Measurements from ENCODE around the gene ZNF516.

The ZNF516 gene

DNA sequence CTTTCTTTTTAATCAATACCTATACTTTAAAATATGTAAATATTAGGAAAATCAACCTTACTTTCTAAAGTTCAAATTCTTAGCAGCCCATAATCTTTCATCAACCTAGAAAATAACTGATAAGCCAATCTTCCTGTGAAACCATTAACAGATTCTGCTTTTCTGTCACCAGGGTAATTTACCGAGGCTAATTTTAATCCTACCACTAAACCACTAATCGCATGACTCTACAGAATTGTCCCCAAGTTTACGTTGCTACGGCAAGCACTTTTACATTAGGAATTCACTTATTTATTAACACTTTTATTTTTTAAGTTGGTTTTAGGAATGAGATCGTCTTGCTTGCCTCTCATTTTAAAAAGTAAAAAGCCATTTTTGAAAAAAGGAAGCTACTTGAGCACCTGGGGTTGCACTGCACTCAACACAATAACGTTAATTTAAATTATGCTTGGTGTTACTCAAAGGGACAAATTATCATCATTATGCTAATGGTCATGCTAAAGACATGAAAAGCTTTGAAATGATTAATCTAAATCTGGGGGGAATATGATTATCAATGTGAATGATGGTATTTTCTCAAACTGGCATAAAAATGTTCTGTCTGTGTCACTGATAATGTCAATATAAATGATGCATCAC is 10.2 kb downstream of the ZNF516 start:
- no peak overlapping the region for H3K4me3 ChIP-seq (ENCODE audit: low read depth, low read length)
- TF ChIP-seq CTCF (IDR thresholded peaks at IDR 0.05; ENCODE audit: low read depth, low read length): no peak

DNA sequence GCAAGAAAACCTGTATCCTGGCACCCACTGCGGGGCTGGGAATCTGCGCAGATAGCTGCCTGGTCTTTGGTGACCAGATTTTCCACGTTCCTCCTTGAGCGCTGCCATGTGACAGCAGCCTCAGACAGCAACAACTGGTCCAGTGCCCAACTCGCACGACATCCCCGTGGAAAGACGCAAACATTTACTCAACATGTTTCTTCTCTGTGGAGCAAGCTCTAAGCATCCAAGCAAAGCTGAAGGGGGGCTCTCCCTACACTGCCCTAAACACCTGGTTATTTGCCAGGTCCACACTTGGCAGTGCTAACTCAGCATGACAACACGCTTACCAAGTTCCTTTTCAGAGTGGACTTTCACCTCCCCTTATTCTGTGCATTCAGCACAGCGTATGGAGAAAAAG is 11.3 kb downstream of the ZNF516 start:
- H3K4me3 ChIP-seq (ENCODE audit: low read depth, low read length): no peak overlapping the region
- TF ChIP-seq CTCF (IDR thresholded peaks at IDR 0.05; ENCODE audit: low read depth, low read length): no peak

DNA sequence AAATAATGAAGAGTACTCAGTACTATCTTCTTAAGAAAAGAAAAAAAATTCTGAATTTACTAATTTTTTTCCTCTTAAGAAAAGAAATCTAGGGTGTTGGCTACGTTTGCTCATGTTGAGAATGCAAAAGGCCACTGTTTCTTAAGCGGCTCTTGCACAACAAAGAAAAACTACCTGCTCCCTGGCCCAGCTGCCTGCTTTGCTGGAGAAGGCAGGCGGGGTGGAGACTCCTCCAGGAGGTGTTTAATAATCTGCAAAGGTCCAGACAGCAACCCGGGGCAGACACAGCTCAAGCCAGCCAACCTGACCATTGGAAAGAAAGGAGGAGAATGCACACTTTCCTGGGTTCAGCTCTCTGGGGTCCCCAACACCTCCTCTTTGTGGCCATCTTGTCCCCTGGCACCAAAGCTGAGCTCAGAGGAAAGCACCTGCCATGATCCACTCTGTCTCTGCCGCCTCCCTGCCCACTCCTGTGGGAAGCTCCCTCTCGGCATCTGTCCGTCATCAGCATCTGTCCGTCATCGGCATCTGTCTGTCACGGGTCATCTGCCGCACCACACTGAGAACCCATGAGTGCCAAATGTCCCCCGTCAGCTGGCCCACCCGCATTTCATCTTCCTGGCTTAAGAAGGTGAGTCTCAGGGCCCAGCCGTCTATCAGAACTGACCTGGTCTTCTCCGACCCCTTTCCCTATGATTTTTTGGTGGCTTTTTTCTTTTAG is 11.9 kb downstream of the ZNF516 start:
- no peak for TF ChIP-seq CTCF (IDR thresholded peaks at IDR 0.05; ENCODE audit: low read depth, low read length)
- H3K4me3 ChIP-seq (ENCODE audit: low read depth, low read length): no peak overlapping the region

DNA sequence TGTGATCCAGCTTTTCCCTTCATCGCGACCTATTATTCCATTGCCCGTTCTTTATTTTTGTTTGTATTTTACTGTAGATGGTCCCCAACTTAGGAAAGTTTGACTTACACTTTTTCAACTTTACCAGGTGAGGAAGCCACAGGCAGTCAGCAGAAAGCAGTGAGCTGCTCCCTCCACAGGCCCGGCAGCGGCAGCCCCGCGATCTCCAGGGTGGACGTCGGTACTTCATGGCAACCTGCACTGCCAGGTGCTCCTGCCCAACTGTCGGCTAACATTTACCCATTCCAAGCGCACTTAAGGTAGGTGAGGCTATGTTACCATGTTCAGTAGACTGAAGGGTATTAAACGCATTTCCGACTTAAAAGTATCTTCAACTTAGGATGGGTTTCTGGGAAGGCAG is 12.8 kb downstream of the ZNF516 start:
- TF ChIP-seq CTCF (IDR thresholded peaks at IDR 0.05; ENCODE audit: low read depth, low read length): no peak
- no peak overlapping the region for H3K4me3 ChIP-seq (ENCODE audit: low read depth, low read length)

DNA sequence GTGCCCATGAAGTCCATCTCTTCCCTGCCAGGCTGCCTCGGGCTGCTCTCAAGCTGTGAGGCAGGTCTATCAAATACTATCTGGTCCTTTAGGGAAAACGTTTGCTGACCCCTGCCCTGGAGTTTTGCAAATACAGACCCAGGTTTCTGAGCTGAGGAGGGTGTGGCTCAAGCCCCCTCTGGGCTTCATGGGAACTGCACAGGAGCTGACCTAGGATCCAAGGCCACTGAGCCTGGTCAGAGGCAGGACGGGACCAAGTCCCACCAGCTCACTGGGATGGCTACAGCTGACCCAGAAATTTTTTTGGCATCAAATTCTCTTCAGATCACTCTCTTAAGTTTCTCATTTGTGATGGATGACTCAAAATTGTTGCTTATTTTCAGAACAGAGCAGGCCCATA is 14.1 kb downstream of the ZNF516 start:
- no peak overlapping the region for H3K4me3 ChIP-seq (ENCODE audit: low read depth, low read length)
- TF ChIP-seq CTCF (IDR thresholded peaks at IDR 0.05; ENCODE audit: low read depth, low read length): no peak

DNA sequence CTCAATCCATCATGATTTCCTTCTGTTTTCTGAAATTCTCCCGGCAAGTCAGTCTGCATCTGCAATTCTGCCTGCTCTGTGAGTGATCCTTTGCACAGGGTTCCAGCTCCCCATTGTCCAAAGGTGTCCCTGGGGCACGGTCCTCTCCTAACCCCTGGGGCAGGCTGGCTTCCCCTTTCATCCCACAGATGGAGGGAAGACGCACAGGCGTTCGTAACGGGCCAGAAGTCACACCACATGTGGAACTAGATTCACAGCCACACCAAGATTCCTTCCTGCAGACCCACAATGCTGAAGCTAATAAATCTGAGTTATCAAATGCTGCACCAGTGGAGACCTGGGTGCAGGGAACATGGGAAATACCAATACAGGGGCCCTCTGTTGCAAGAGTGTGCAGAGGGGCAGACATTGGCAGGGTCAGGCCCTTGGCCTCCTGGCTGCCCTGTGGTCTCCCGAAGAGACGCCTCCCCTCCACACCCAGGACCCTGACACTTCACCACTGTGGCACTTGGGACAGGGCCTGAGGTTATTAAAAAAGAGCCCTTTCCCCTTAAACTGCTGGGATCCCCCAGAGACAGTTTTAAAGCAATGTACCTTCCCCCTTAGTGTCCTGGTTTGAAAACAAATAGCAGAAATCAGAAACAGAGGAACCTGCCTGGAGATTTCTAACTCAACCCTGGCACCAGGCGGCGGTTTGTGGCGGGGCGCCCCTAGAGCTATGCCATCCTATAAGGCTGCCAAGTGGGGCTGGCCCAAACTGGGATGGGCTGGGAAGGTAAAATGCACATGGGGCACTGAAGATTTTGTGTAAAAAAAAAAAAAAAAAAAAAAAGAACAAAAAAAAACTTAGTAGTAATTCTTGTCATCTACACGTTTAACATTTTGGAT is 15.4 kb downstream of the ZNF516 start:
- no peak overlapping the region for H3K4me3 ChIP-seq (ENCODE audit: low read depth, low read length)
- no peak for TF ChIP-seq CTCF (IDR thresholded peaks at IDR 0.05; ENCODE audit: low read depth, low read length)
